Measurements from ENCODE around the gene ATF4. TPM values are rescaled to one million over a fixed set of nuclear protein-coding genes. Genes with fewer than 3 reads are reported as not detected.

ATF4 gene
- total and polyA plus RNA-seq, 2 donors from 2014 or later: 261 to 293 TPM

GRCh38 chr22:39547587-39547947, 27.2 kb downstream of the ATF4 start:
- no peaks in the 10 kb centered on the region for H3K4me1 ChIP-seq (ENCODE audit: control insufficient read depth in 2 of 3, insufficient read depth in 2 of 3, low read depth in 1 of 3, low read length in 3 of 3)
- H3K27me3 ChIP-seq (ENCODE audit: control insufficient read depth, insufficient read depth, low read length): no peaks in the 10 kb centered on the region
- no peak for TF ChIP-seq CTCF (IDR thresholded peaks at IDR 0.05; ENCODE audit: borderline replicate concordance, extremely low read depth, insufficient read depth)
- no peaks in the 10 kb centered on the region for H3K36me3 ChIP-seq (ENCODE audit: control insufficient read depth in 2 of 3, insufficient read depth in 3 of 3, low read length in 3 of 3)
- no peak for DNase-seq
- intact Hi-C loops (cut with DNase I): no loop called here
- no peak overlapping the region for H3K4me3 ChIP-seq (ENCODE audit: low read length in 3 of 3)
- H3K27ac ChIP-seq (ENCODE audit: low read depth in 2 of 2, low read length in 2 of 2): no peak overlapping the region
- FAIRE-seq: no peak
- H3K9ac ChIP-seq (ENCODE audit: low read length in 3 of 3): no peak overlapping the region
- H3K9me3 ChIP-seq (ENCODE audit: control insufficient read depth in 2 of 3, insufficient read depth in 1 of 3, low read length in 3 of 3): no peaks in the 10 kb centered on the region

DNA sequence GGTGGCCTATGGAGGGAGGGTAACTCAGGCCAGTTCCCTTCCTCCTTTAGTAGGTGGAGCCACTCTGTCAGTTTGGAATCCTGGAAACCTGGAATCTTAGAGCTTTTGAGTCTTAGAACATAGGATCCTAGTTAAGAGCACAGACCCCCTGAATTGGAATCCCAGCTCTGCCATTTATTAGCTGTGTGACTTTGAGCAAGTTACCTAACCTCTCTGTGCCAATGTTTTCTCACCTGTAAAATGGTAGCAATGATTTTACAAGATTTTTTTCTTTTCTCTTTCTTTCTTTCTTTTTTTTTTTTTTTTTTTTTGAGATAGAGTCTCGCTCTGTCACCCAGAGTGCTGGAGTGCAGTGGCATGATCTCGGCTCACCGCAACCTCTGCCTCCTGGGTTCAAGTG, 33.1 kb downstream of the ATF4 start:
- Histone ChIP-seq H3K27ac (ENCODE audit: low read depth in 2 of 2, low read length in 2 of 2) (no peak overlapping the region), H3K9ac (ENCODE audit: low read length in 3 of 3) (no peak overlapping the region), H3K9me3 (ENCODE audit: control insufficient read depth in 2 of 3, insufficient read depth in 1 of 3, low read length in 3 of 3) (no peaks in the 10 kb centered on the region), H3K27me3 (ENCODE audit: control insufficient read depth, insufficient read depth, low read length) (peaks cover 6% of the 10 kb centered on the region), H3K4me3 (ENCODE audit: low read length in 3 of 3) (no peak overlapping the region), H3K36me3 (ENCODE audit: control insufficient read depth in 2 of 3, insufficient read depth in 3 of 3, low read length in 3 of 3) (no peaks in the 10 kb centered on the region), H3K4me1 (ENCODE audit: control insufficient read depth in 2 of 3, insufficient read depth in 2 of 3, low read depth in 1 of 3, low read length in 3 of 3) (no peaks in the 10 kb centered on the region)
- FAIRE-seq: no peak
- intact Hi-C loops (cut with DNase I): no loop called here
- no peak for DNase-seq
- no peak for TF ChIP-seq CTCF (IDR thresholded peaks at IDR 0.05; ENCODE audit: borderline replicate concordance, extremely low read depth, insufficient read depth)

- intact Hi-C loops (cut with DNase I): no loop called here
- Histone ChIP-seq H3K9ac (ENCODE audit: low read length in 3 of 3) (no peak overlapping the region), H3K36me3 (ENCODE audit: control insufficient read depth in 2 of 3, insufficient read depth in 3 of 3, low read length in 3 of 3) (no peaks in the 10 kb centered on the region), H3K27ac (ENCODE audit: low read depth in 2 of 2, low read length in 2 of 2) (no peak overlapping the region), H3K4me3 (ENCODE audit: low read length in 3 of 3) (no peak overlapping the region), H3K4me1 (ENCODE audit: control insufficient read depth in 2 of 3, insufficient read depth in 2 of 3, low read depth in 1 of 3, low read length in 3 of 3) (no peaks in the 10 kb centered on the region), H3K9me3 (ENCODE audit: control insufficient read depth in 2 of 3, insufficient read depth in 1 of 3, low read length in 3 of 3) (no peaks in the 10 kb centered on the region), H3K27me3 (ENCODE audit: control insufficient read depth, insufficient read depth, low read length) (peaks cover 6% of the 10 kb centered on the region)
- no peak for TF ChIP-seq CTCF (IDR thresholded peaks at IDR 0.05; ENCODE audit: borderline replicate concordance, extremely low read depth, insufficient read depth)
- no peak for DNase-seq
- FAIRE-seq: no peak
Measured at GRCh38 chr22:39554151-39554550, 33.8 kb downstream of the ATF4 start.
